D721Med (cell line): Measurements from ENCODE around the gene LARGE2.

Experiments
- DNase-seq: peaks from one replicate; pipeline ENCODE4 v3.0.0; 2011; ENCODE audit warnings: low spot score; ENCODE audit not compliant: insufficient read length
- FAIRE-seq: peaks from 2 replicates; lab custom pipeline; 2011; peaks lifted over from hg19 to GRCh38; lab: Jason Lieb, UNC
- CTCF ChIP-seq: IDR thresholded peaks from 2 replicates; pipeline ENCODE4 v1.5.1; 2012; ENCODE audit warnings: mild to moderate bottlenecking, control low read depth; ENCODE audit not compliant: insufficient read depth; ENCODE audit errors: missing control alignments

LARGE2 gene

GRCh38 chr11:45889555-45889954 lies 32.9 kb upstream of the LARGE2 start:
- DNase-seq (no peak), FAIRE-seq (no peak)
- TF ChIP-seq CTCF, result no peak

GRCh38 chr11:45889966-45890365 lies 32.5 kb upstream of the LARGE2 start:
- TF ChIP-seq CTCF, result no peak
- no peak for FAIRE-seq
- DNase-seq, result no peak

GRCh38 chr11:45890886-45891550 lies 31.4 kb upstream of the LARGE2 start:
- no peak for FAIRE-seq
- no peak for TF ChIP-seq CTCF

GRCh38 chr11:45892856-45893255 lies 29.6 kb upstream of the LARGE2 start:
- no peak for FAIRE-seq
- TF ChIP-seq CTCF, result no peak
- no peak for DNase-seq

More at GRCh38 chr11:45890886-45891550, 31.4 kb upstream of the LARGE2 start:
- no peak for DNase-seq

GRCh38 chr11:45894555-45895247 lies 27.8 kb upstream of the LARGE2 start:
- no peak for FAIRE-seq
- DNase-seq, result no peak
- TF ChIP-seq CTCF, result no peak

GRCh38 chr11:45895553-45896259 lies 26.8 kb upstream of the LARGE2 start:
- DNase-seq (no peak), FAIRE-seq (no peak)
- no peak for TF ChIP-seq CTCF
